ENCODE results near the gene UBE2J1.

DNA sequence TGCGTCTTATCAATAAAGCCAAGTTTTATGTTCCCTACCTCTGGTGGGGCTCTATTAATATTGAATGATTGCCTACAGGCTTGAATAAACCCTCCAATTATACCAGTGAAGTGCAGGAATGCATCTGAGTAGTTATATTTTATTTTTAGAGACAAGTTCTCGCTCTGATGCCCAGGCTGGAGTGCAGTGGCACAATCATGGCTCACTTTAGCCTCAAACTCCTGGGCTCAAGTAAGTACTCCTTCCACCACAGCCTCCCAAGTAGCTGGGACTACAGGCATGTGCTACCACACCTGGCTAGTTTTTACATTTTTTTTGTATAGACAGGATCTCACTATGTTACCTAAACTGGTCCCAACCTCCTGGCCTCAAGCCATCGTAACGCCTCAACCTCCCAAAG, 26.1 kb upstream of the UBE2J1 start:
- TF ChIP-seq, protein P1, sequence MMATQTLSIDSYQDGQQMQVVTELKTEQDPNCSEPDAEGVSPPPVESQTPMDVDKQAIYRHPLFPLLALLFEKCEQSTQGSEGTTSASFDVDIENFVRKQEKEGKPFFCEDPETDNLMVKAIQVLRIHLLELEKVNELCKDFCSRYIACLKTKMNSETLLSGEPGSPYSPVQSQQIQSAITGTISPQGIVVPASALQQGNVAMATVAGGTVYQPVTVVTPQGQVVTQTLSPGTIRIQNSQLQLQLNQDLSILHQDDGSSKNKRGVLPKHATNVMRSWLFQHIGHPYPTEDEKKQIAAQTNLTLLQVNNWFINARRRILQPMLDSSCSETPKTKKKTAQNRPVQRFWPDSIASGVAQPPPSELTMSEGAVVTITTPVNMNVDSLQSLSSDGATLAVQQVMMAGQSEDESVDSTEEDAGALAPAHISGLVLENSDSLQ (IDR thresholded peaks at IDR 0.05), result no peak
- no peak for TF ChIP-seq HDGF (IDR thresholded peaks at IDR 0.05; ENCODE audit: borderline replicate concordance)

Measured in HEK293T (cell line).